ENCODE data around the gene DOCK1.

The DOCK1 gene

GRCh38 chr10:127198721-127199120, 293.5 kb downstream of the DOCK1 start:
- H3K4me1 ChIP-seq (ENCODE audit: low read depth, poor library complexity, severe bottlenecking) = no peaks in the 10 kb centered on the region
- H3K4me2 ChIP-seq = no peak overlapping the region
- no peak overlapping the region for H3K9ac ChIP-seq
- H4K20me1 ChIP-seq (ENCODE audit: insufficient read depth) = no peaks in the 10 kb centered on the region
- TF ChIP-seq, protein P1, sequence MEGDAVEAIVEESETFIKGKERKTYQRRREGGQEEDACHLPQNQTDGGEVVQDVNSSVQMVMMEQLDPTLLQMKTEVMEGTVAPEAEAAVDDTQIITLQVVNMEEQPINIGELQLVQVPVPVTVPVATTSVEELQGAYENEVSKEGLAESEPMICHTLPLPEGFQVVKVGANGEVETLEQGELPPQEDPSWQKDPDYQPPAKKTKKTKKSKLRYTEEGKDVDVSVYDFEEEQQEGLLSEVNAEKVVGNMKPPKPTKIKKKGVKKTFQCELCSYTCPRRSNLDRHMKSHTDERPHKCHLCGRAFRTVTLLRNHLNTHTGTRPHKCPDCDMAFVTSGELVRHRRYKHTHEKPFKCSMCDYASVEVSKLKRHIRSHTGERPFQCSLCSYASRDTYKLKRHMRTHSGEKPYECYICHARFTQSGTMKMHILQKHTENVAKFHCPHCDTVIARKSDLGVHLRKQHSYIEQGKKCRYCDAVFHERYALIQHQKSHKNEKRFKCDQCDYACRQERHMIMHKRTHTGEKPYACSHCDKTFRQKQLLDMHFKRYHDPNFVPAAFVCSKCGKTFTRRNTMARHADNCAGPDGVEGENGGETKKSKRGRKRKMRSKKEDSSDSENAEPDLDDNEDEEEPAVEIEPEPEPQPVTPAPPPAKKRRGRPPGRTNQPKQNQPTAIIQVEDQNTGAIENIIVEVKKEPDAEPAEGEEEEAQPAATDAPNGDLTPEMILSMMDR (conservative IDR thresholded peaks at IDR 0.05; ENCODE audit: low read depth, low read length) = no peak
- no peaks in the 10 kb centered on the region for H3K79me2 ChIP-seq (ENCODE audit: insufficient read depth, low read depth)
- H3K4me3 ChIP-seq (IDR thresholded peaks at IDR 0.05; ENCODE audit: insufficient read depth, low read depth, low read length) = no peak overlapping the region
- H3K36me3 ChIP-seq (ENCODE audit: insufficient read depth) = no peaks in the 10 kb centered on the region
- no peak overlapping the region for H2AFZ ChIP-seq (ENCODE audit: low read depth)
- no peak overlapping the region for H3K27ac ChIP-seq
- H3K27me3 ChIP-seq (ENCODE audit: insufficient read depth, low read depth) = no peaks in the 10 kb centered on the region

DNA sequence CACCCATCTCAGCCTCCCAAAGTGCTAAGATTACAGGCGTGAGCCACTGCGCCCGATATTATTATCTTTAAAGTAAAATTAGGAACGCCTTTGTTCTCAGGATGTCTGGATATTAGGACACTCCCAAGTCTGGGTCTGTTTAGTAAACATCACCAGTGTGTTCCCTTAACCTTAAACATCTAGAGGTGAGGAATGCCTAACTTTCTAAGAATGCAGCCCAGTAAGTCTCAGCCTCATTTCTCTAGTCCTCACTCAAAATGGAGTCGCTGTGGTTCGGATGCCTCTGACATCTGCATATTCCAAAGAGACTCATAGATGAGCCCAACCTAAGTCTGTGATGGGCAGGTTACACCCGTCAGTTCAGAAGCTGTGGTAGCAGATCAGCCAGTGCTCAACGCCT, 295.4 kb downstream of the DOCK1 start:
- Histone ChIP-seq H3K27me3 (ENCODE audit: insufficient read depth, low read depth) (no peaks in the 10 kb centered on the region), H2AFZ (ENCODE audit: low read depth) (no peak overlapping the region), H3K79me2 (ENCODE audit: insufficient read depth, low read depth) (no peaks in the 10 kb centered on the region), H3K36me3 (ENCODE audit: insufficient read depth) (no peaks in the 10 kb centered on the region), H3K4me1 (ENCODE audit: low read depth, poor library complexity, severe bottlenecking) (no peaks in the 10 kb centered on the region), H3K4me3 (IDR thresholded peaks at IDR 0.05; ENCODE audit: insufficient read depth, low read depth, low read length) (no peak overlapping the region), H3K27ac (no peak overlapping the region), H3K4me2 (no peak overlapping the region), H3K9ac (no peak overlapping the region), H4K20me1 (ENCODE audit: insufficient read depth) (no peaks in the 10 kb centered on the region)
- TF ChIP-seq, protein P1 (conservative IDR thresholded peaks at IDR 0.05; ENCODE audit: low read depth, low read length) = no peak

DNA sequence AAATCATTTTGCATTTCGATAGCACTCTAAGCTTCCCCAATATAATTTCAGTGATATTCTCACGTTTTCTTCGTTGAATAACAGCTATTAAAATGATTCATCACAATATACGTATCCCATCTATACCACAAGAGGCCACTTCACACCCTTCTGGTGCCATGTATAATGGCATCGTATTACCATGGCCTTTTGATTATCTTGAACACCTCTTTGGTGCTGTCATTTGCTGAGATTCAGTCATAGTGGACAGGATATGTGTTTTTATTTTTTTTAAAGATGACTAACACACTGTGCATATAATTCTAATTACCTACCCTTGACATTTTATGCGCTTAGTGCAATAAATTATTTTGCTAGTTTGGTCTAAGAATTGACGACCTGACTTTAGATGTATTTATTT, 297.8 kb downstream of the DOCK1 start:
- H3K4me2 ChIP-seq = no peak overlapping the region
- H4K20me1 ChIP-seq (ENCODE audit: insufficient read depth) = no peaks in the 10 kb centered on the region
- H3K4me3 ChIP-seq (IDR thresholded peaks at IDR 0.05; ENCODE audit: insufficient read depth, low read depth, low read length) = no peak overlapping the region
- no peak overlapping the region for H3K27ac ChIP-seq
- TF ChIP-seq, protein P1 (conservative IDR thresholded peaks at IDR 0.05; ENCODE audit: low read depth, low read length) = no peak
- no peaks in the 10 kb centered on the region for H3K4me1 ChIP-seq (ENCODE audit: low read depth, poor library complexity, severe bottlenecking)
- H3K79me2 ChIP-seq (ENCODE audit: insufficient read depth, low read depth) = no peaks in the 10 kb centered on the region
- H3K27me3 ChIP-seq (ENCODE audit: insufficient read depth, low read depth) = no peaks in the 10 kb centered on the region
- no peak overlapping the region for H3K9ac ChIP-seq
- no peak overlapping the region for H2AFZ ChIP-seq (ENCODE audit: low read depth)
- H3K36me3 ChIP-seq (ENCODE audit: insufficient read depth) = no peaks in the 10 kb centered on the region

GRCh38 chr10:127207081-127207480, 301.9 kb downstream of the DOCK1 start:
- H3K4me3 ChIP-seq (IDR thresholded peaks at IDR 0.05; ENCODE audit: insufficient read depth, low read depth, low read length) = no peak overlapping the region
- no peaks in the 10 kb centered on the region for H4K20me1 ChIP-seq (ENCODE audit: insufficient read depth)
- H2AFZ ChIP-seq (ENCODE audit: low read depth) = no peak overlapping the region
- no peaks in the 10 kb centered on the region for H3K27me3 ChIP-seq (ENCODE audit: insufficient read depth, low read depth)
- TF ChIP-seq, protein P1 (conservative IDR thresholded peaks at IDR 0.05; ENCODE audit: low read depth, low read length) = no peak
- H3K27ac ChIP-seq = no peak overlapping the region
- H3K79me2 ChIP-seq (ENCODE audit: insufficient read depth, low read depth) = no peaks in the 10 kb centered on the region
- H3K9ac ChIP-seq = no peak overlapping the region
- no peaks in the 10 kb centered on the region for H3K36me3 ChIP-seq (ENCODE audit: insufficient read depth)
- no peak overlapping the region for H3K4me2 ChIP-seq
- no peaks in the 10 kb centered on the region for H3K4me1 ChIP-seq (ENCODE audit: low read depth, poor library complexity, severe bottlenecking)

All from KMS-11 (cell line).